NCI-H446 (cell line): ENCODE results near the gene CCDC15.
"Not testable (repeated sequence)": the region's sequence is repeated elsewhere in the genome, so short reads cannot be mapped to it uniquely, and the experiment has no call there.

Experiments used
- DNase-seq, 2 experiments: peaks; one replicate each; lab custom pipeline; 2025; lab: John Stamatoyannopoulos, UW

Gene CCDC15

GRCh38 chr11:125082040-125082439, 128.0 kb downstream of the CCDC15 start:
- no peak for DNase-seq

DNA sequence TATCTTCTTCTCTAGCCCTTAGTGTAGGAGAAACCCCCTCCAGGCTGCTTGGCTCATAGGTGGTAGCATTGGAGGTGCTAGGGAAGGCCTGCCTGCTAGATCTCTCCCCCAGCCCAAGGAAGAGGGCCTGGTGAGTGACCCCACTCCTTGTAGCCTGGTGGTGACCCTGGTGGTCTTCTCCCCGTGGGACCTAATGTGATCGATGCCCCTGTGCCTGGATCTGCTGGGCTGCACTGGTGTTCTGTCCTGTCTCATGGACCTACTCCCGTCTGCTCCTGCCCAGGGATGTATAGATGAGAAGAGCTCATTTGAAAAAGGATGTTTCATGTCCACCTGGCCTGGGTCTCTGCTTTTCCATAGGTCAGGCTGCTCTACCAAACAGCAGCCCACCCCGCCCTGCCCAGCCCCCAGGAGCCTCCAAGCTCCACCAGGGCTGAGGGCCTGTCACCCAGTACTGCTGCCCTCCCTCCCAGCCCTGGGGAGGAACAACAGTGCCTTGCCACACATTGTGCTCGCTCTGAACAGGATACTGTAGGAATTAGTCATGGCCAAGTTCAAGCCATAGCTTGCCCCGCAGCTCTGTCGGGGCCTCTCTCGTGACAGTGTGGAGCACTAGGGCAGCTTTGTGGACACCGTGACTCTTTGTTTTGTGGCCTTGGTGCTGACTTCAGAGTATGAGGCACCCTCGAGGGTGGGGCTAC, 128.8 kb downstream of the CCDC15 start:
- DNase-seq, result no peak

DNA sequence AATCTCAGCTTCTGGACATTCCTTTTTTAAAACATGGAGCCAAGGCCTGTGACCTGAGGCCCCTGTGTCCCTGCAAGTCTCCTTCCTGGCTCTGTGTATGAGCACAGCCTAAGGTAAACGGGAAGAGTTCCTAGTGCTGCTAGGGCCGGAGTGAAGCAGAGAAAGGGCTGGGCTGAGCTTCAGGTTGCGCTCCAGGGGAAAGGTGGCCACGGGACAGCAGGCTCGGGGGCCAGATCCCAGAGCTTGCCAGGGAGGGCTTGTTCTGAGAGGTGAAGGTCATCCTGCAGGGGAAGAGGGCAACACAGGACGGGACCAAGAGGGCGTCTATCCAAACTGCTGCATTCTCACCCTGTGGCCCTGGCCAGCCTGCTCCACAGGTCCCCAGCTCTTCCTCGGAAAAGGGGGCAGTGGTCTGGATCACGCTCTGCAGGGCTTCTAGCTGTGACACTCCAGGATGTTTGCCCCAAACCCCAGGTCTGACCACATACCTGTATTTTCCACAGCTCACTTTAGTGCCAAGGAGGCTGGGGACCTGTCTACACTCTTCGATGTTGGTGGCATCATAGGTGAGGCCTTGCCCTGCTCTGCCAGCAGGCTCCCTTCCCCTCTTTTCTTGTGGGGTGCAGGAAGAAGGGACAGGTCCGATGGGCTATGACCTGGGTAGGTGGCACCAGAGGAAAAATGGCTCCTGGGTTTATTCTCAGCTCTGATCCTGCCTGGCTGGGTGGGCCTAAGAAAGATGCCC, 129.5 kb downstream of the CCDC15 start:
- no peak for DNase-seq

- no peak for DNase-seq
Measured at GRCh38 chr11:125084057-125084416, 130.0 kb downstream of the CCDC15 start.

GRCh38 chr11:125084761-125085231, 130.8 kb downstream of the CCDC15 start:
- DNase-seq, result no peak

- DNase-seq, result no peak
Measured at GRCh38 chr11:125085301-125086081, 131.5 kb downstream of the CCDC15 start.

DNA sequence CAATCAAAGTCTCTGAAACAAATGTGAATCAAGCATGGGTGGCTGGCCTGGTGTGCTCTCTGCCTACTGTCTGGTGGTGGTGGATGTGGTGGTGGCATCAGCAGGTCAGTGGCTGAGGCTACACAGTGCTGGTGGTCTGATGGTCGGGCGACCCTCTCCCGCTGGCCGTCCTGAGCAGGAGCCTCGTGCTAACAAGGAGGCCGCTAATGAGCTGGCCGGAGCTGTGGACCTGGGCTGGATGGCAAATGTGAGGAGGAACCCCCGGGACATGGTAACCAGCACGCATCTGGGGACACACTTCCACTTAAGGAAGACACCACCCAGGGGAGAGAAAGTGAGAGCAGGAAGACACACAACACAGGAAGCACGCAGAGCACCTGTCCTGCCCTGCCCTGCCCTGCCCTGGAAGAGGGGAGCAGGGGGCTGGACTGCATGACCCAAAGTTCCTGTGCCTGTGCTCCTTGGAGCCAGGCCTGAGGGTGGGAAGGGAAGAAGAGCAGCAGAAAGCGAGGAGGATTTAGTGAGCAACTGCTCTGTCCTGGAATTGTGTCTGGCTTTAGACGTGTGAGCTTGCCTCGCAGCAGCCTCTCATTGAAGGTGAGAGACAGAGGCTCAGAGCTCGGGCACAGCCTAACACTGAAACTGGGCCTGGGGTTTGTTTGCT, 132.8 kb downstream of the CCDC15 start:
- DNase-seq, result no peak

- DNase-seq, result no peak
Measured at GRCh38 chr11:125088123-125088522, 134.1 kb downstream of the CCDC15 start.

DNA sequence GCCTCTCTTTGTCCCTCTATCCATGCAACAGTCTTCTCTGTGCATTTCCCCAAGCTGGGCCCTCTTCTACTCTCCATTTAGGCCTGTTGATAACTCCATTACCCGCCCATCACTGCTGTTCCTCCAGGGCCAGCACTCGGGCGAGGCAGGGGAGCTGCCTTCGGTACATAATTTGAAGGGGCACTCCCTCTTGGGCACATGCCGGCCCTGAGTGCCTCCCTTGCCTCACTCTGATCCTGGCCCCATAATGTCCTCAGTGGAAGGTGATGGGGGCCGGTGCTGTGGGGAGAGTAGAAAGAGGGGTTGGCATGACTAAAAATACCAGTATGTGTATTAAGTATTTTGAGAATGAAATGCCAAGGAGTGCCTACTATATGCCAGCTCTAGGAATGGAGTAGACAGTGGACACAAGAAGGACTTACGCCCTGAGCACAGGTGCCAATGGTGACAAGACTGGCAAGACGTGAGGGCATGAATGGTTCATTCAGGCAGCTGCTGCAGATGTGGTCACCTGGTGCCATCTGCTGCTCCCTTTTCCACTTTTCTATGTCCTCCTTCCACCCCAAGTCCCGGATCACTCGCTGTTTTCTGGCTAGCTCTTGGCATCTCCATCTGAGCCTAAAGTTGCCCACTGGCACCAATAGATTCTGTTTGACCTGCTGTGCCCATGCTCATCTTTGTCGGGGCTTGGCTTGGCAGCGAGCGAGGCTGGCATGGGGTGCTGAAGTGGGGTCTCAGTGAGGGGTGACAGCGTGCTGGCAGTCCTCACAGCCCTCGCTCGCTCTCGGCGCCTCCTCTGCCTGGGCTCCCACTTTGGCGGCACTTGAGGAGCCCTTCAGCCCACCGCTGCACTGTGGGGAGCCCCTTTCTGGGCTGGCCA, 134.8 kb downstream of the CCDC15 start:
- no peak for DNase-seq

DNA sequence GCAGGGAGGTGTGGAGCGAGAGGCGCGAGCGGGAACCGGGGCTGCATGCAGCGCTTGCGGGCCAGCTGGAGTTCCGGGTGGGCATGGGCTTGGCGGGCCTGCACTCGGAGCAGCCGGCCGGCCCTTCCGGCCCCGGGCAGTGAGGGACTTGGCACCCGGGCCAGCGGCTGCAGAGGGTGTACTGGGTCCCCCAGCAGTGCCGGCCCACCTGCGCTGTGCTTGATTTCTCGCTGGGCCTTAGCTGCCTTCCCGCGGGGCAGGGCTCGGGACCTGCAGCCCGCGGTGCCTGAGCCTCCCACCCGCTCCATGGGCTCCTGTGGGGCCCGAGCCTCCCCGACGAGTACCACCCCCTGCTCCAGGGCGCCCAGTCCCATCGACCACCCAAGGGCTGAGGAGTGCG, 135.5 kb downstream of the CCDC15 start:
- not testable (repeated sequence) for DNase-seq

GRCh38 chr11:125090151-125090550, 136.1 kb downstream of the CCDC15 start:
- not testable (repeated sequence) for DNase-seq

- DNase-seq, result no peak
Measured at GRCh38 chr11:125090816-125091215, 136.8 kb downstream of the CCDC15 start.
